ENCODE data around the gene ADGRV1. TPM values are rescaled to one million over a fixed set of nuclear protein-coding genes. Genes with fewer than 3 reads are reported as not detected.
"Not testable (repeated sequence)": the region's sequence is repeated elsewhere in the genome, so short reads cannot be mapped to it uniquely, and the experiment has no call there.

ADGRV1 gene
- polyA plus RNA-seq, 3 donors from 2014 or later: 0.43 TPM; not detected in 2

DNA sequence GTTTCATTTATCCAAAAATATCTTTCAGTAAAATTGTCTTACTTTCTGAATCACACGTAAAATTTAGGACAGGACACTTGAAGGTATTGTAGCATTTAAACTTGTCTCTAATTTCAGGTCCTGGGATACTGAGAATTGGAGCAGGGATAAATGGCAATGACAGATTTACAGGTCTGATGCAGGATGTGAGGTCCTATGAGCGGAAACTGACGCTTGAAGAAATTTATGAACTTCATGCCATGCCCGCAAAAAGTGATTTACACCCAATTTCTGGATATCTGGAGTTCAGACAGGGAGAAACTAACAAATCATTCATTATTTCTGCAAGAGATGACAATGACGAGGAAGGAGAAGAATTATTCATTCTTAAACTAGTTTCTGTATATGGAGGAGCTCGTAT is 99.2 kb downstream of the ADGRV1 start:
- Mint-ChIP-seq H3K36me3 (no peaks in the 10 kb centered on the region), H3K9me3 (no peaks in the 10 kb centered on the region), H3K27me3 (ENCODE audit: low read depth in 3 of 3) (peaks cover 0 to 1% (median 0%) of the 10 kb centered on the region in 3 donors), H3K27ac (no peak overlapping the region), H3K4me3 (no peak overlapping the region), H3K4me1 (no peaks in the 10 kb centered on the region)
- no peak for DNase-seq

DNA sequence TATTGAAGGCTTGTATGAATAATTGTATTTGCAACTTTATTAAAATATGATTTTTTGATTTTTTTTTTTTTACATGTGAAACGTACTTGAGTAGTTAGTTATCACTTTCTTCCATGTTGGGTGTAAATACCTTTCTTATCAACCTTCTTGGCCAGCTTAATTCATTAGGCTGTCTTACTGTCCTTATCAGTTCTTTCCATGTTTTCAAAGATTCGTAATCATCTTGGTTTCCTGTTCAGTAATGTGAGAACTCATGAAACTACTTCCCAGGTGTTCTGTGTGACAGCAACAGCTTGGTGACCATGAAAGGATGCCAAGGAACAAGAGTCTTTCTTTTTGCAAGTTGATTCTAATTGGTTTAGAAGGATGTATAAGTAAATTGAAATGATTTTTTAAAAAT is 100.0 kb downstream of the ADGRV1 start:
- H3K9me3 Mint-ChIP-seq: no peaks in the 10 kb centered on the region
- DNase-seq: no peak
- no peak overlapping the region for H3K4me3 Mint-ChIP-seq
- no peaks in the 10 kb centered on the region for H3K4me1 Mint-ChIP-seq
- H3K27me3 Mint-ChIP-seq (ENCODE audit: low read depth in 3 of 3): peaks cover 0 to 1% (median 0%) of the 10 kb centered on the region in 3 donors
- no peaks in the 10 kb centered on the region for H3K36me3 Mint-ChIP-seq
- H3K27ac Mint-ChIP-seq: no peak overlapping the region

DNA sequence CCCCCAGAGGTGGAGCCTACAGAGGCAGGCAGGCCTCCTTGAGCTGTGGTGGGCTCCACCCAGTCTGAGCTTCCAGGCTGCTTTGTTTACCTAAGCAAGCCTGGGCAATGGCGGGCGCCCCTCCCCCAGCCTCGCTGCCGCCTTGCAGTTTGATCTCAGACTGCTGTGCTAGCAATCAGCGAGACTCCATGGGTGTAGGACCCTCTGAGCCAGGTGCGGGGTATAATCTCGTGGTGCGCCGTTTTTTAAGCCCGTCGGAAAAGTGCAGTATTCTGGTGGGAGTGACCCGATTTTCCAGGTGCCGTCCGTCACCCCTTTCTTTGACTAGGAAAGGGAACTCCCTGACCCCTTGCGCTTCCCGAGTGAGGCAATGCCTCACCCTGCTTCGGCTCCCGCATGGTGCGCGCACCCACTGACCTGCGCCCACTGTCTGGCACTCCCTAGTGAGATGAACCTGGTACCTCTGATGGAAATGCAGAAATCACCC is 109.5 kb downstream of the ADGRV1 start:
- H3K4me1 Mint-ChIP-seq; H3K4me3 Mint-ChIP-seq; H3K9me3 Mint-ChIP-seq; DNase-seq; H3K27me3 Mint-ChIP-seq (ENCODE audit: low read depth in 3 of 3); H3K36me3 Mint-ChIP-seq; H3K27ac Mint-ChIP-seq: not testable (repeated sequence)

DNA sequence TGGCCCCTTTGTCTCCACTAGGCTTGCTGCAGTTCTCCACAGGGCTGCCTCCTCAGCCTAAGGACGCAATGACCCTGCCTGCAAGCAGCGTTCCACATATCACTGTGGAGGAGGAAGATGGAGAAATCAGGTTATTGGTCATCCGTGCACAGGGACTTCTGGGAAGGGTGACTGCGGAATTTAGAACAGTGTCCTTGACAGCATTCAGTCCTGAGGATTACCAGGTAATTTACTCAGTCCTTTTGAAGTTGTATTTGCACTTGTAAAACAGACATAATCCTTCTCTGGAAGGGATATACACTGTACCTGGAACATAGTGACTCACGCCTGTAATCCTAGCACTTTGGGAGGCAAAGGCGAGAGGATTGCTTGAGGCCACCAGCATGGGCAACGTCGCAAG is 116.6 kb downstream of the ADGRV1 start:
- Mint-ChIP-seq H3K27ac (no peak overlapping the region), H3K9me3 (peaks cover 0 to 1% (median 0%) of the 10 kb centered on the region in 6 donors), H3K27me3 (ENCODE audit: low read depth in 3 of 3) (peaks cover 0 to 2% (median 0%) of the 10 kb centered on the region in 3 donors), H3K36me3 (no peaks in the 10 kb centered on the region), H3K4me1 (no peaks in the 10 kb centered on the region), H3K4me3 (no peak overlapping the region)
- no peak for DNase-seq

DNA sequence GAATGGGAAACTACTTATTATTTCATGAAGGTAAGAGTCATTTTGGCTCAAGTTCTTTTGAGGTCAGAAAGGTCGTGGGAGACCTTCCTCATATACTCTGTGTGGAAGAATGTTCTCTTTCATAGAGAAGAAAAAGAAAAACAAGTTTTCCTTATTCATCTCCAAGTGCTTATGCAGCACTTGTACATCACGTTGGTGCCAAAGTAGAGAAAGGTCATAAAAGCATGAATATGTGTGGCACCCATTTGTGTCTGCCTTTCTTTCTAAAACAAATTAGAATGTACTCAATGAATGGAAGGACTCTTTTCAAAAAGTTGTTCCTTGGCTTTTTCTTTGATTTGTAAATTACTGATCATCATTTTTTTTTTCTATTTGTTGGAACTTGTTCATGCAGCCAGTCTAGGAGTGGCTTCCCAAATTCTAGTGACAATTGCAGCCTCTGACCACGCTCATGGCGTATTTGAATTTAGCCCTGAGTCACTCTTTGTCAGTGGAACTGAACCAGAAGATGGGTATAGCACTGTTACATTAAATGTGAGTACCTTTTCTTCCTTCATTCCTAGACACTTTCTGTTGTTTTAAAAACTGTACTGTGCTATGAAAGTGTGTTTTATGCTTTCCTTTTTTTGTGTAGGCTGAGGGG is 122.4 kb downstream of the ADGRV1 start:
- no peak for DNase-seq
- H3K4me3 Mint-ChIP-seq: no peak overlapping the region
- H3K36me3 Mint-ChIP-seq: no peaks in the 10 kb centered on the region
- H3K4me1 Mint-ChIP-seq: no peaks in the 10 kb centered on the region
- no peaks in the 10 kb centered on the region for H3K9me3 Mint-ChIP-seq
- H3K27me3 Mint-ChIP-seq (ENCODE audit: low read depth in 3 of 3): peaks cover 0 to 2% (median 0%) of the 10 kb centered on the region in 3 donors
- no peak overlapping the region for H3K27ac Mint-ChIP-seq

DNA sequence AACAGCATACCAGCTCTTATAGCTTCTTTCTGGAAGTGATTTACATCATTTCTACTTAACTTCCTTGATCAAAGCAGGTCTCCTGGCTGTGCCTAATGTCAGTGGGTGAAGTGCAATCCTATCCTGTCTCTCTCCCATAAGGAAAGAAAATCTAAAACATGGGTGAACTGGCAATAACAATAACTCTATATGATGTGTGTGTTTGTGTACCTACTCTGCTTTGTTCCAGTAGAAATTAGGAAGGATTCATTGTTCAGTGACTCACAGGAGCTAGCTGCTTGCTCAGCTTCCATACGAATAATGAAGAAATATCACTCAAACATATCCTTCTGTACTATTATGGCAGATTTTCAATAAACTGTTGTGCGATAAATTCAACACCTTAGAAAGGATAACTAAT is 123.7 kb downstream of the ADGRV1 start:
- no peaks in the 10 kb centered on the region for H3K9me3 Mint-ChIP-seq
- no peaks in the 10 kb centered on the region for H3K36me3 Mint-ChIP-seq
- no peak overlapping the region for H3K4me3 Mint-ChIP-seq
- no peak overlapping the region for H3K27ac Mint-ChIP-seq
- DNase-seq: no peak
- no peaks in the 10 kb centered on the region for H3K27me3 Mint-ChIP-seq (ENCODE audit: low read depth in 3 of 3)
- no peaks in the 10 kb centered on the region for H3K4me1 Mint-ChIP-seq

DNA sequence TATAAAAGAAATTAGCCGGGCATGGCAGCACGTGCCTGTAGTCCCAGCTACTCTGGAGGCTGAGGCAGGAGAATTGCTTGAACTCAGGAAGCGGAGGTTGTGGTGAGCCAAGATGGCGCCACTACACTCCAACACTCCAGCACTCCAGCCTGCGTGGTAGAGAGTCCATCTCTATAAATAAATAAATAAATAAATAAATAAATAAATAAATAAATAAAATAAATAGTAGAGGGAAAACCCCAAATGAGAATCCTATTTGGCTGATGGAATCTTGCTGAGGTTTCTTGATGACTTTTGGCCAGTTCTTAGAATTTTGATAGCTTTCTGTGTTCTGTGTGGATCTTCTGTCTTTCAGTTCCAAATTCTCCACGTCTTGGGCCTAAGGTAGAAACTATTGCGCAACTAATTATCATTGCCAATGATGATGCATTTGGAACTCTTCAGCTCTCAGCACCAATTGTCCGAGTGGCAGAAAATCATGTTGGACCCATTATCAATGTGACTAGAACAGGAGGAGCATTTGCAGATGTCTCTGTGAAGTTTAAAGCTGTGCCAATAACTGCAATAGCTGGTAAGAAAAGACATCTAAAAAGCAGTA is 126.9 kb downstream of the ADGRV1 start:
- no peak for DNase-seq
- no peaks in the 10 kb centered on the region for H3K27me3 Mint-ChIP-seq (ENCODE audit: low read depth in 3 of 3)
- H3K4me3 Mint-ChIP-seq: no peak overlapping the region
- no peaks in the 10 kb centered on the region for H3K4me1 Mint-ChIP-seq
- peaks cover 0 to 5% (median 0%) of the 10 kb centered on the region in 6 donors for H3K9me3 Mint-ChIP-seq
- no peaks in the 10 kb centered on the region for H3K36me3 Mint-ChIP-seq
- no peak overlapping the region for H3K27ac Mint-ChIP-seq

DNA sequence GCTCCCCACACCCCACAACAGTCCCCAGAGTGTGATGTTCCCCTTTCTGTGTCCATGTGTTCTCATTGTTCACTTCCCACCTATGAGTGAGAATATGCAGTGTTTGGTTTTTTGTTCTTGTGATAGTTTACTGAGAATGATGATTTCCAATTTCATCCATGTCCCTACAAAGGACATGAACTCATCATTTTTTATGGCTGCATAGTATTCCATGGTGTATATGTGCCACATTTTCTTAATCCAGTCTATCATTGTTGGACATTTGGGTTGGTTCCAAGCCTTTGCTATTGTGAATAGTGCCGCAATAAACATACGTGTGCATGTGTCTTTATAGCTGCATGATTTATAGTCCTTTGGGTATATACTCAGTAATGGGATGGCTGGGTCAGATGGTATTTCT is 127.8 kb downstream of the ADGRV1 start:
- not testable (repeated sequence) for H3K27ac Mint-ChIP-seq; H3K9me3 Mint-ChIP-seq; H3K4me1 Mint-ChIP-seq; H3K4me3 Mint-ChIP-seq; H3K36me3 Mint-ChIP-seq; DNase-seq; H3K27me3 Mint-ChIP-seq (ENCODE audit: low read depth in 3 of 3)

DNA sequence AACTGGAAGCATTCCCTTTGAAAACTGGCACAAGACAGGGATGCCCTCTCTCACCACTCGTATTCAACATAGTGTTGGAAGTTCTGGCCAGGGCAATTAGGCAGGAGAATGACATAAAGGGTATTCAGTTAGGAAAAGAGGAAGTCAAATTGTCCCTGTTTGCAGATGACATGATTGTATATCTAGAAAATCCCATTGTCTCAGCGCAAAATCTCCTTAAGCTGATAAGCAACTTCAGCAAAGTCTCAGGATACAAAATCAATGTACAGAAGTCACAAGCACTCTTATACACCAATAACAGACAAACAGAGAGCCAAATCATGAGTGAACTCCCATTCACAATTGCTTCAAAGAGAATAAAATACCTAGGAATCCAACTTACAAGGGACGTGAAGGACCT is 128.9 kb downstream of the ADGRV1 start:
- not testable (repeated sequence) for H3K9me3 Mint-ChIP-seq; H3K4me3 Mint-ChIP-seq; H3K27me3 Mint-ChIP-seq (ENCODE audit: low read depth in 3 of 3); DNase-seq; H3K27ac Mint-ChIP-seq; H3K36me3 Mint-ChIP-seq; H3K4me1 Mint-ChIP-seq

DNA sequence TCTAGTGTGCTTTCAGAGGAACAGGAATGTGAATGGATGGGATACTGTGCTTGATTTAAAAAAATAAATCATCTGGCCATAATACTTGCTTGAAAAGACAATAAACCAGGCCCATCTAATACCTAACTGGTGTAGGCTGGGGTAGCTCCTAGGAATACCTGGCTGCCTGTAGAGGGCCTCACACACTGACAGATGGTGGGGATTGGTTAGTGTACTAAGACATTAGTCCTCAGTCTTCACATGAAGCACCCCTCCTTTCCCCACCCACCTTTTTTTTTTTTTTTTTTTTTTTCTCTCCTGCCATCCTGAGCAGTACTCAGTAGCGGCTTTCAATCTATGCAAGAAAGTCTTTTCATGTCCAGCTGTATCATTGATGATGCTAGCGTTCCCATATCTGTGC is 130.5 kb downstream of the ADGRV1 start:
- H3K4me3 Mint-ChIP-seq: no peak overlapping the region
- H3K4me1 Mint-ChIP-seq: no peaks in the 10 kb centered on the region
- no peaks in the 10 kb centered on the region for H3K36me3 Mint-ChIP-seq
- no peaks in the 10 kb centered on the region for H3K27me3 Mint-ChIP-seq (ENCODE audit: low read depth in 3 of 3)
- DNase-seq: no peak
- peaks cover 0 to 5% (median 0%) of the 10 kb centered on the region in 6 donors for H3K9me3 Mint-ChIP-seq
- H3K27ac Mint-ChIP-seq: no peak overlapping the region

DNA sequence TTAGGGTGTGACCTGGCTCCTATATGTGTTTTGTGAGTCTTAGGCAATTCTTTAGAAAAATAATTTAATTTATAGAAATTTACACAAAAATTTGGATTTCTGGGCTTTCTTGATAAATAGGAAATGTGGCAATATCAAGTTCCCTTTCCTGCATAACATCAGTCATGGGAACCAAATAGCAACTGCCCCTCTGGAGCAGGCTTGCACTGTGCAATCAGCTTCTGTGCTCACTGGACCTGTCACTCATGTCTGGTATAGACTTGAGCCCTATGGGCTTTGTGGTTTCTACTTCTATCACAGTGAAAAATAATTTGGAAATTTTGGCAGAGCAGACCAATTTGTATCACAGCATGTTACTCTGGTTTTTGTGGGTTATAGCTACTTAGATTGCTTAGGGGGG is 131.7 kb downstream of the ADGRV1 start:
- no peaks in the 10 kb centered on the region for H3K27me3 Mint-ChIP-seq (ENCODE audit: low read depth in 3 of 3)
- H3K4me3 Mint-ChIP-seq: no peak overlapping the region
- no peaks in the 10 kb centered on the region for H3K4me1 Mint-ChIP-seq
- H3K36me3 Mint-ChIP-seq: no peaks in the 10 kb centered on the region
- no peak for DNase-seq
- peaks cover 0 to 5% (median 0%) of the 10 kb centered on the region in 6 donors for H3K9me3 Mint-ChIP-seq
- H3K27ac Mint-ChIP-seq: no peak overlapping the region

DNA sequence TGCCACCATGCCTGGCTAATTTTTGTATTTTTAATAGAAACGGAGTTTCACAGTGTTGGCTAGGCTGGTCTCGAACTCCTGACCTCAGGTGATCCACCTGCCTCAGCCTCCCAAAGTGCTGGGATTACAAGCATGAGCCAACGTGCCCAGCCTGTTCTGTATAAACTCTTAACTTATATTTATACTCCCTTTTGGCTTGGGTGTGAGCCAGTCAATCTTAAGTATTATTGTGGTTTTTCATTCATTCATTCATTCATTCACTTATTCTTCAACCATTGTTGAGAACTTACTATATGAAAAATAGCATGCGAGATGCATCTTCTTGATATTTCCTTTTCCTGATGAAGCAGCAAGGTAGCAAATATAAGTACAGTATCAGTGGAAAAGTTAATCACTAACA is 132.9 kb downstream of the ADGRV1 start:
- Mint-ChIP-seq H3K4me1 (no peaks in the 10 kb centered on the region), H3K9me3 (peaks cover 0 to 5% (median 0%) of the 10 kb centered on the region in 6 donors), H3K36me3 (no peaks in the 10 kb centered on the region), H3K27ac (no peak overlapping the region), H3K4me3 (no peak overlapping the region), H3K27me3 (ENCODE audit: low read depth in 3 of 3) (no peaks in the 10 kb centered on the region)
- no peak for DNase-seq

DNA sequence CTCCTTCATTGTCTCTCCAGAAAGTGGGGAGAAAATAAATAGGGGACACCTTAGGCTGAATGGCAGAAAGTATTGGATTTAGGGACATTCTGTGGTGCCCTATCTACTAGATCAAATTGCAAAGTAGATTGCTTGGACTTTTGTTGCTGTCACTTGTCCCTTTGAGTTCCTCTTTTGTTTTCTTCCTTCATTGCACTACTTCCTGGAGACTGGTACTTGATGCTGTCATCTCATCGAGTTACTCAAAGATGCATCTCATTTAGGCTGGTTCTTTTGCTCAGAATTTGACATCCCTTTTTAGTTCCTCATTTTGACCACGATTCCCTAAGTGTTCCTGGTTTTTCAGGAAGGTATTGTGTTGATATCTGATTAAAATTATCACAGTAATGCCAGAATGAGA is 137.6 kb downstream of the ADGRV1 start:
- no peaks in the 10 kb centered on the region for H3K27me3 Mint-ChIP-seq (ENCODE audit: low read depth in 3 of 3)
- H3K4me1 Mint-ChIP-seq: no peaks in the 10 kb centered on the region
- no peaks in the 10 kb centered on the region for H3K36me3 Mint-ChIP-seq
- no peak overlapping the region for H3K4me3 Mint-ChIP-seq
- DNase-seq: no peak
- H3K27ac Mint-ChIP-seq: no peak overlapping the region
- no peaks in the 10 kb centered on the region for H3K9me3 Mint-ChIP-seq

DNA sequence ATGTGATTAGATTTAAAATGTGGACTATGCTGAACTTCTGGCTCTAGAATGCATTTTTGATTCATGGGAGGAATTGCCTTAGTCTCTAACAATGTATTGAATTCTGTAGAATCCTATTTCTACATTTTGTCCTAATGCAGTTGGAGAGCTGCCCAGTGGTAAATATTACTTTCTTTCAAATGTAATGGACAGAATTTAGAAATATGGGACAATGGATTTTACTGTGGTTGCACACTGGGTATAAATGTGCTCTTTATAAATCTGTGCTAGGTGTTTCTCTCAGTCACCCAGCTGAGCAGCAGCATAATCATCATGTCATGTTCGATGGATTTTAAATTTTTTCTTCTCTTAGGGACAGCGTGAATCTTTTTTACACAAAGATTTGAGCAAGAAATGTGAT is 141.7 kb downstream of the ADGRV1 start:
- no peaks in the 10 kb centered on the region for H3K4me1 Mint-ChIP-seq
- H3K27ac Mint-ChIP-seq: no peak overlapping the region
- no peaks in the 10 kb centered on the region for H3K27me3 Mint-ChIP-seq (ENCODE audit: low read depth in 3 of 3)
- H3K9me3 Mint-ChIP-seq: no peaks in the 10 kb centered on the region
- no peaks in the 10 kb centered on the region for H3K36me3 Mint-ChIP-seq
- no peak for DNase-seq
- no peak overlapping the region for H3K4me3 Mint-ChIP-seq

DNA sequence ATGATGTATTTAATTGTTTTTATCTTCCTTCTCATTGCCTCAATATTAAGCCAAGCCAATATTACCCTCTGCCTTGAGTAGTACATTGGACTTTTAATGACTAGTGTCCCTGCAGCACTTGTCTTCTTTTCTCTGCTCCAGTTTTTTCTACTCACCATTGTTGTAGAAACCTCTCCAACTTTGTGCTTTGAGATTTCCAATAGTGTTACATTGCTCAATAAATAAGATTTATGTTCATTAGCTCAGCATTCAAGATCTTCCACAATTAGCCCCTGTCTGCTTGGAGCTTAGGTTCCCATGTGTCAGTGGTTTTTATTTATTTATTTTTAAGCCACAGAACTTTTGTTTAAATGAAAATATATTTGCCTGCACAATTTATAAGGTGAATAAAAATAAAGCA is 145.3 kb downstream of the ADGRV1 start:
- no peak overlapping the region for H3K4me3 Mint-ChIP-seq
- H3K27me3 Mint-ChIP-seq (ENCODE audit: low read depth in 3 of 3): no peaks in the 10 kb centered on the region
- DNase-seq: no peak
- no peak overlapping the region for H3K27ac Mint-ChIP-seq
- no peaks in the 10 kb centered on the region for H3K4me1 Mint-ChIP-seq
- H3K9me3 Mint-ChIP-seq: no peaks in the 10 kb centered on the region
- H3K36me3 Mint-ChIP-seq: no peaks in the 10 kb centered on the region

All from immature natural killer cell (primary cell).